HEK293 (cell line): ENCODE measurements around the gene VPREB1.
"Not testable (repeated sequence)": the region's sequence is repeated elsewhere in the genome, so short reads cannot be mapped to it uniquely, and the experiment has no call there.

Experiments
- GLI4 ChIP-seq: fragments of 450-650 bp; formaldehyde crosslinking; IDR thresholded peaks from 2 replicates; pipeline ENCODE4 v1.5.1; 2016; ENCODE audit warnings: missing biosample characterization, missing genetic modification characterization
- KLF10 ChIP-seq: fragments of 450-650 bp; IDR thresholded peaks from 2 replicates; pipeline ENCODE4 v1.5.1; 2018; ENCODE audit warnings: missing biosample characterization, mild to moderate bottlenecking, missing genetic modification characterization
- SP7 ChIP-seq: fragments of 450-650 bp; formaldehyde crosslinking; IDR thresholded peaks from 2 replicates; pipeline ENCODE4 v1.5.1; 2016; ENCODE audit warnings: missing biosample characterization, missing genetic modification characterization
- ZNF132 ChIP-seq: fragments of 450-650 bp; formaldehyde crosslinking; IDR thresholded peaks from 2 replicates; pipeline ENCODE4 v1.5.1; 2017; ENCODE audit warnings: missing biosample characterization, missing genetic modification characterization, borderline replicate concordance
- ZNF335 ChIP-seq: fragments of 450-650 bp; formaldehyde crosslinking; conservative IDR thresholded peaks from 2 replicates; pipeline ENCODE4 v1.5.1; 2016; ENCODE audit warnings: missing biosample characterization, missing genetic modification characterization
- ZNF510 ChIP-seq: fragments of 450-650 bp; formaldehyde crosslinking; IDR thresholded peaks from 2 replicates; pipeline ENCODE4 v1.5.1; 2018; ENCODE audit warnings: mild to moderate bottlenecking, missing genetic modification characterization, missing biosample characterization; ENCODE audit not compliant: insufficient replicate concordance
- ZNF561 ChIP-seq: fragments of 450-650 bp; IDR thresholded peaks from 2 replicates; pipeline ENCODE4 v1.5.1; 2018; ENCODE audit warnings: missing biosample characterization, missing genetic modification characterization, borderline replicate concordance
- ZNF704 ChIP-seq: fragments of 450-650 bp; formaldehyde crosslinking; IDR thresholded peaks from 2 replicates; pipeline ENCODE4 v1.5.1; 2016; ENCODE audit warnings: missing biosample characterization, missing genetic modification characterization
- ZNF707 ChIP-seq: fragments of 450-650 bp; formaldehyde crosslinking; IDR thresholded peaks from 2 replicates; pipeline ENCODE4 v1.5.1; 2016; ENCODE audit warnings: missing biosample characterization, missing genetic modification characterization
- ZNF777 ChIP-seq: fragments of 450-650 bp; formaldehyde crosslinking; IDR thresholded peaks from 2 replicates; pipeline ENCODE4 v1.5.1; 2017; ENCODE audit warnings: missing biosample characterization, missing genetic modification characterization, borderline replicate concordance
- TF ChIP-seq, protein P1 (sequence below): fragments of 450-650 bp; formaldehyde crosslinking; IDR thresholded peaks from 2 replicates; pipeline ENCODE4 v1.5.1; 2016; ENCODE audit warnings: missing biosample characterization, missing genetic modification characterization
- TF ChIP-seq, protein P2 (sequence below): fragments of 450-650 bp; formaldehyde crosslinking; IDR thresholded peaks from 2 replicates; pipeline ENCODE4 v1.5.1; 2016; ENCODE audit warnings: missing biosample characterization, missing genetic modification characterization
- TF ChIP-seq, protein P3 (sequence below): fragments of 450-650 bp; formaldehyde crosslinking; IDR thresholded peaks from 2 replicates; pipeline ENCODE4 v1.5.1; 2017; ENCODE audit warnings: missing biosample characterization, mild to moderate bottlenecking, missing genetic modification characterization, moderate library complexity
- TF ChIP-seq, protein P4 (sequence below): fragments of 450-650 bp; formaldehyde crosslinking; IDR thresholded peaks from 2 replicates; pipeline ENCODE4 v1.5.1; 2016; ENCODE audit warnings: missing biosample characterization, missing genetic modification characterization

DNA sequence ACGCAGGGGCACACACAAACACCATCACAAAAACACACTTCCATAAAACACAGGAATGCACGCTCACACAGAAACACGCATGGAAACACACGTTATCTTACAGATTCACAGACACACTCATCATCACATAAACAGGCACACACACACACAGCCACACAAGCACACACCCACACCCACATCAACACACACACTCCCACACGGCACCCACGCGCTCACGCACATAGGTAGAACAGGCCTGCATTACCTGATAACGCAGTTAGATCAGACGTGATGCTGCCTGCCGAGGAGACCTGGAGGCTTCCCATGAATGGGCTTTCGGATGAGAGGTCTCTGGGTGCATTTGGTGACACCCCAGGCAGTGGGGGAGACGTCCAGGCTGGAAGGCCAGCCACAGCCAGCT, 11.5 kb downstream of the VPREB1 start:
- TF ChIP-seq ZNF561 (tag by site-specific recombination); SP7 (tag by site-specific recombination); ZNF704 (tag by site-specific recombination); ZNF132 (tag by site-specific recombination); GLI4; ZNF335; ZNF707 (tag by site-specific recombination); ZNF510 (tag by site-specific recombination); KLF10 (tag by site-specific recombination); ZNF777: not testable (repeated sequence)
- TF ChIP-seq, protein P1, sequence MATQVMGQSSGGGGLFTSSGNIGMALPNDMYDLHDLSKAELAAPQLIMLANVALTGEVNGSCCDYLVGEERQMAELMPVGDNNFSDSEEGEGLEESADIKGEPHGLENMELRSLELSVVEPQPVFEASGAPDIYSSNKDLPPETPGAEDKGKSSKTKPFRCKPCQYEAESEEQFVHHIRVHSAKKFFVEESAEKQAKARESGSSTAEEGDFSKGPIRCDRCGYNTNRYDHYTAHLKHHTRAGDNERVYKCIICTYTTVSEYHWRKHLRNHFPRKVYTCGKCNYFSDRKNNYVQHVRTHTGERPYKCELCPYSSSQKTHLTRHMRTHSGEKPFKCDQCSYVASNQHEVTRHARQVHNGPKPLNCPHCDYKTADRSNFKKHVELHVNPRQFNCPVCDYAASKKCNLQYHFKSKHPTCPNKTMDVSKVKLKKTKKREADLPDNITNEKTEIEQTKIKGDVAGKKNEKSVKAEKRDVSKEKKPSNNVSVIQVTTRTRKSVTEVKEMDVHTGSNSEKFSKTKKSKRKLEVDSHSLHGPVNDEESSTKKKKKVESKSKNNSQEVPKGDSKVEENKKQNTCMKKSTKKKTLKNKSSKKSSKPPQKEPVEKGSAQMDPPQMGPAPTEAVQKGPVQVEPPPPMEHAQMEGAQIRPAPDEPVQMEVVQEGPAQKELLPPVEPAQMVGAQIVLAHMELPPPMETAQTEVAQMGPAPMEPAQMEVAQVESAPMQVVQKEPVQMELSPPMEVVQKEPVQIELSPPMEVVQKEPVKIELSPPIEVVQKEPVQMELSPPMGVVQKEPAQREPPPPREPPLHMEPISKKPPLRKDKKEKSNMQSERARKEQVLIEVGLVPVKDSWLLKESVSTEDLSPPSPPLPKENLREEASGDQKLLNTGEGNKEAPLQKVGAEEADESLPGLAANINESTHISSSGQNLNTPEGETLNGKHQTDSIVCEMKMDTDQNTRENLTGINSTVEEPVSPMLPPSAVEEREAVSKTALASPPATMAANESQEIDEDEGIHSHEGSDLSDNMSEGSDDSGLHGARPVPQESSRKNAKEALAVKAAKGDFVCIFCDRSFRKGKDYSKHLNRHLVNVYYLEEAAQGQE (tag by site-specific recombination): not testable (repeated sequence)
- TF ChIP-seq, protein P2, sequence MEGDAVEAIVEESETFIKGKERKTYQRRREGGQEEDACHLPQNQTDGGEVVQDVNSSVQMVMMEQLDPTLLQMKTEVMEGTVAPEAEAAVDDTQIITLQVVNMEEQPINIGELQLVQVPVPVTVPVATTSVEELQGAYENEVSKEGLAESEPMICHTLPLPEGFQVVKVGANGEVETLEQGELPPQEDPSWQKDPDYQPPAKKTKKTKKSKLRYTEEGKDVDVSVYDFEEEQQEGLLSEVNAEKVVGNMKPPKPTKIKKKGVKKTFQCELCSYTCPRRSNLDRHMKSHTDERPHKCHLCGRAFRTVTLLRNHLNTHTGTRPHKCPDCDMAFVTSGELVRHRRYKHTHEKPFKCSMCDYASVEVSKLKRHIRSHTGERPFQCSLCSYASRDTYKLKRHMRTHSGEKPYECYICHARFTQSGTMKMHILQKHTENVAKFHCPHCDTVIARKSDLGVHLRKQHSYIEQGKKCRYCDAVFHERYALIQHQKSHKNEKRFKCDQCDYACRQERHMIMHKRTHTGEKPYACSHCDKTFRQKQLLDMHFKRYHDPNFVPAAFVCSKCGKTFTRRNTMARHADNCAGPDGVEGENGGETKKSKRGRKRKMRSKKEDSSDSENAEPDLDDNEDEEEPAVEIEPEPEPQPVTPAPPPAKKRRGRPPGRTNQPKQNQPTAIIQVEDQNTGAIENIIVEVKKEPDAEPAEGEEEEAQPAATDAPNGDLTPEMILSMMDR: not testable (repeated sequence)
- TF ChIP-seq, protein P3, sequence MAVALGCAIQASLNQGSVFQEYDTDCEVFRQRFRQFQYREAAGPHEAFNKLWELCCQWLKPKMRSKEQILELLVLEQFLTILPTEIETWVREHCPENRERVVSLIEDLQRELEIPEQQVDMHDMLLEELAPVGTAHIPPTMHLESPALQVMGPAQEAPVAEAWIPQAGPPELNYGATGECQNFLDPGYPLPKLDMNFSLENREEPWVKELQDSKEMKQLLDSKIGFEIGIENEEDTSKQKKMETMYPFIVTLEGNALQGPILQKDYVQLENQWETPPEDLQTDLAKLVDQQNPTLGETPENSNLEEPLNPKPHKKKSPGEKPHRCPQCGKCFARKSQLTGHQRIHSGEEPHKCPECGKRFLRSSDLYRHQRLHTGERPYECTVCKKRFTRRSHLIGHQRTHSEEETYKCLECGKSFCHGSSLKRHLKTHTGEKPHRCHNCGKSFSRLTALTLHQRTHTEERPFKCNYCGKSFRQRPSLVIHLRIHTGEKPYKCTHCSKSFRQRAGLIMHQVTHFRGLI (tag by site-specific recombination): not testable (repeated sequence)
- TF ChIP-seq, protein P4, sequence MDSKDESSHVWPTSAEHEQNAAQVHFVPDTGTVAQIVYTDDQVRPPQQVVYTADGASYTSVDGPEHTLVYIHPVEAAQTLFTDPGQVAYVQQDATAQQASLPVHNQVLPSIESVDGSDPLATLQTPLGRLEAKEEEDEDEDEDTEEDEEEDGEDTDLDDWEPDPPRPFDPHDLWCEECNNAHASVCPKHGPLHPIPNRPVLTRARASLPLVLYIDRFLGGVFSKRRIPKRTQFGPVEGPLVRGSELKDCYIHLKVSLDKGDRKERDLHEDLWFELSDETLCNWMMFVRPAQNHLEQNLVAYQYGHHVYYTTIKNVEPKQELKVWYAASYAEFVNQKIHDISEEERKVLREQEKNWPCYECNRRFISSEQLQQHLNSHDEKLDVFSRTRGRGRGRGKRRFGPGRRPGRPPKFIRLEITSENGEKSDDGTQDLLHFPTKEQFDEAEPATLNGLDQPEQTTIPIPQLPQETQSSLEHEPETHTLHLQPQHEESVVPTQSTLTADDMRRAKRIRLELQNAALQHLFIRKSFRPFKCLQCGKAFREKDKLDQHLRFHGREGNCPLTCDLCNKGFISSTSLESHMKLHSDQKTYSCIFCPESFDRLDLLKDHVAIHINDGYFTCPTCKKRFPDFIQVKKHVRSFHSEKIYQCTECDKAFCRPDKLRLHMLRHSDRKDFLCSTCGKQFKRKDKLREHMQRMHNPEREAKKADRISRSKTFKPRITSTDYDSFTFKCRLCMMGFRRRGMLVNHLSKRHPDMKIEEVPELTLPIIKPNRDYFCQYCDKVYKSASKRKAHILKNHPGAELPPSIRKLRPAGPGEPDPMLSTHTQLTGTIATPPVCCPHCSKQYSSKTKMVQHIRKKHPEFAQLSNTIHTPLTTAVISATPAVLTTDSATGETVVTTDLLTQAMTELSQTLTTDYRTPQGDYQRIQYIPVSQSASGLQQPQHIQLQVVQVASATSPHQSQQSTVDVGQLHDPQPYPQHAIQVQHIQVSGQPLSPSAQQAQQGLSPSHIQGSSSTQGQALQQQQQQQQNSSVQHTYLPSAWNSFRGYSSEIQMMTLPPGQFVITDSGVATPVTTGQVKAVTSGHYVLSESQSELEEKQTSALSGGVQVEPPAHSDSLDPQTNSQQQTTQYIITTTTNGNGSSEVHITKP (tag by site-specific recombination): not testable (repeated sequence)
